ENCODE data around the gene TMEM145.

TMEM145 gene

DNA sequence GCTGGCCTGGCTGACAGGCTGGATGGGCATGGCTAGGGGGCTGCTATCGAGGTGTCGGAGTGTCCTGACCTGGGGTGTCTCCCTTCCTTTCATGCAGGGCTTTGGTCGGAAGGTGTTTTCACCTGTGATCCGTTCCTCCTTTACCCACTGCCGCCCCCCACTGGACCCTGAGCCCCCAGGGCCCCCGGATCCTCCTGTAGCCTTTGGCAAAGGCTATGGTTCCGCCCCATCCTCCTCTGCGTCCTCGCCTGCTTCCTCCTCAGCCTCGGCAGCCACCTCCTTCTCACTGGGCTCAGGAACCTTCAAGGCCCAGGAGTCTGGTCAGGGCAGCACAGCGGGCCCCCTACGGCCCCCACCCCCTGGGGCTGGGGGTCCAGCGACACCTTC lies 23.0 kb upstream of the TMEM145 start:
- no peak for DNase-seq

DNA sequence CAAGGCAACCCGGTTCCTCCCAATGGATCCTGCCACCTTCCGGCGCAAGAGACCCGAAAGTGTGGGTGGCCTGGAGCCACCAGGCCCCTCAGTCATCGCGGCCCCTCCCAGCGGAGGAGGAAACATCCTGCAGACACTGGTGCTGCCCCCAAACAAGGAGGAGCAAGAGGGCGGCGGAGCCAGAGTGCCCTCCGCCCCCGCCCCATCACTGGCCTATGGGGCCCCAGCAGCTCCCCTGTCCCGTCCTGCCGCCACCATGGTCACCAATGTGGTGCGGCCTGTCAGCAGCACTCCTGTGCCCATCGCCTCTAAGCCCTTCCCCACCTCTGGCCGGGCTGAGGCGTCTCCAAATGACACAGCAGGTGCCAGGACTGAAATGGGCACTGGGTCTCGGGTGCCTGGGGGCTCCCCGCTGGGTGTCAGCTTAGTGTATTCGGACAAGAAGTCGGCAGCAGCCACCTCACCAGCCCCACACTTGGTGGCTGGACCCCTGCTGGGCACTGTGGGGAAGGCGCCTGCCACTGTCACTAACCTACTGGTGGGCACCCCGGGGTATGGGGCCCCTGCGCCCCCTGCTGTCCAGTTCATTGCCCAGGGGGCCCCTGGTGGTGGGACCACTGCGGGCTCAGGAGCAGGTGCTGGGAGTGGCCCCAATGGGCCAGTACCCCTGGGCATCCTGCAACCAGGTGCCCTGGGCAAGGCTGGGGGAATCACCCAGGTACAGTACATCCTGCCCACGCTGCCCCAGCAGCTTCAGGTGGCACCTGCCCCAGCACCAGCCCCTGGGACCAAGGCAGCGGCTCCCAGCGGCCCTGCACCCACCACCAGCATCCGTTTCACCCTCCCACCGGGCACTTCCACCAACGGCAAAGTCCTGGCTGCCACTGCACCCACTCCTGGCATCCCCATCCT lies 22.3 kb upstream of the TMEM145 start:
- DNase-seq: no peak

DNA sequence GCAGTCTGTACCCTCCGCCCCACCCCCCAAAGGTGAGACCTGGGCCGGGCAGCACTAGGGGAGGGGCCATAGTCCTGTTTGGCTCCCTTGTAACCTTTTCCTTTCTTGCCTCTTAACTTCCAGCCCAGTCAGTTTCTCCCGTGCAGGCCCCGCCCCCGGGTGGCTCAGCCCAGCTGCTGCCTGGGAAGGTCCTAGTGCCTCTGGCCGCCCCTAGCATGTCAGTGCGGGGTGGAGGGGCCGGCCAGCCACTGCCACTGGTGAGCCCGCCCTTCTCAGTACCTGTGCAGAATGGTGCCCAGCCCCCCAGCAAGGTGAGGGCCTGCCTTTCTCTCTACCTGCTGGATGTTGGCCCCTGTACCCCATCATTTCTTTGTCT lies 21.7 kb upstream of the TMEM145 start:
- no peak for DNase-seq

DNA sequence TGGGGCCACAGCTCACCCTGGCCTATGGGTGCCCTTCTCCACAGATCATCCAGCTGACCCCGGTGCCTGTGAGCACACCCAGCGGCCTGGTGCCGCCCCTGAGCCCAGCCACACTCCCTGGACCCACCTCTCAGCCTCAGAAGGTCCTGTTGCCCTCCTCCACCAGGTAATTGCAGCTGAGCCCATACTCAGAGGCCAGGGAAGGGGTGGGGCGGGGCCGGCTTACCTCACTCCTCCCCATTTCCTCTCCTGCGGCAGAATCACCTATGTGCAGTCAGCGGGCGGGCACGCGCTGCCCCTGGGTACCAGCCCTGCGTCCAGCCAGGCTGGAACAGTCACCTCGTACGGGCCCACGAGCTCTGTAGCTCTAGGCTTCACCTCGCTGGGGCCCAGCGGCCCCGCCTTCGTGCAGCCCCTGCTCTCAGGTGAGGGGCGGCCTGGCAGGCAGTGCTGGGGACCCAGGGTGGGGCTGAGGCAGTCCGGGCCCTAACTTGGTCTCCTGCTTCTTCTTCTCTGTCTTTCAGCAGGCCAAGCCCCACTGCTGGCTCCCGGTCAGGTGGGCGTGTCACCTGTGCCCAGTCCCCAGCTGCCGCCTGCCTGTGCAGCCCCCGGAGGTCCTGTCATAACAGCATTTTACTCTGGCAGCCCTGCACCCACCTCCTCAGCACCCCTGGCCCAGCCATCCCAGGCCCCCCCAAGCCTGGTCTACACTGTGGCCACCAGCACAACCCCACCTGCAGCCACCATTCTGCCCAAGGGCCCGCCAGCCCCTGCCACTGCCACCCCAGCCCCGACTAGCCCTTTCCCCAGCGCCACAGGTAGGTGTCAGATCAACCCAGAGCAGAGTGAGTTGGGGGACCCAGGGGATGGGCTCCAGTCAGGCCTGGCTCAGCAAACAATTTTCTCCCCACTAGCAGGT lies 20.8 kb upstream of the TMEM145 start:
- DNase-seq: no peak

DNA sequence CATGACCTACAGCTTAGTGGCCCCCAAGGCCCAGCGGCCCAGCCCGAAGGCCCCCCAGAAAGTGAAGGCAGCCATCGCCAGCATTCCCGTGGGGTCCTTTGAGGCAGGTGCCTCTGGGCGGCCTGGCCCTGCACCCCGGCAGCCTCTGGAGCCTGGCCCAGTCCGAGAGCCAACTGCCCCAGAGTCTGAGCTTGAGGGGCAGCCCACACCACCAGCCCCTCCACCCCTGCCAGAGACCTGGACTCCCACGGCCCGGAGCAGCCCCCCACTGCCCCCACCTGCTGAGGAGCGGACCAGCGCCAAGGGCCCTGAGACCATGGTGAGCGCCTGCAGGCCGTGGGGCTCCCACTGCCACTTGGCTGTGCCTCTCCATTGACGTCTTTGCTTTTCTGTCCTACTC lies 20.1 kb upstream of the TMEM145 start:
- no peak for DNase-seq

DNA sequence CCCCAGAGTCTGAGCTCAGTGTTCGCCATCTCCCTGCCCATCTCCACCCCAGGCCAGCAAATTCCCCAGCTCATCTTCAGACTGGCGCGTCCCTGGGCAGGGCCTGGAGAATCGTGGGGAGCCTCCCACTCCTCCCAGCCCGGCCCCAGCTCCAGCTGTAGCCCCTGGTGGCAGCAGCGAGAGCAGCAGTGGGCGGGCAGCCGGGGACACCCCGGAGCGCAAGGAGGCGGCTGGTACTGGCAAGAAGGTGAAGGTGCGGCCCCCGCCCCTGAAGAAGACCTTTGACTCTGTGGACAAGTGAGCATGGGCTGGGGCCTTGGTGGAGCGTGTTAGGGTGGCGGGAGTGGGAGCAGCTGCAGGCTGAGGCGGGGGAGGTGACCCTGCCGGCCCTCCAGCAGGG lies 19.6 kb upstream of the TMEM145 start:
- DNase-seq: no peak

DNA sequence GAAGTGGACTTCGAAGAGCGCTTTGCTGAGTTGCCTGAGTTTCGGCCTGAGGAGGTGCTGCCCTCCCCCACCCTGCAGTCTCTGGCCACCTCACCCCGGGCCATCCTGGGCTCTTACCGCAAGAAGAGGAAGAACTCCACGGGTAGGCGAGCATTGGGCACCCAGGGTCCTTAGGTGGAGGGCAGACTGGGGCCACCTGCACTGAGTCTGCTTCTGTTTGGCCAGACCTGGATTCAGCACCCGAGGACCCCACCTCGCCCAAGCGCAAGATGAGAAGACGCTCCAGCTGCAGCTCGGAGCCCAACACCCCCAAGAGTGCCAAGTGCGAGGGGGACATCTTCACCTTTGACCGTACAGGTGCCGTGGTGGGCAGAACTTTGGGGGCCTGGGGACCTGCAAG lies 19.2 kb upstream of the TMEM145 start:
- no peak for DNase-seq

DNA sequence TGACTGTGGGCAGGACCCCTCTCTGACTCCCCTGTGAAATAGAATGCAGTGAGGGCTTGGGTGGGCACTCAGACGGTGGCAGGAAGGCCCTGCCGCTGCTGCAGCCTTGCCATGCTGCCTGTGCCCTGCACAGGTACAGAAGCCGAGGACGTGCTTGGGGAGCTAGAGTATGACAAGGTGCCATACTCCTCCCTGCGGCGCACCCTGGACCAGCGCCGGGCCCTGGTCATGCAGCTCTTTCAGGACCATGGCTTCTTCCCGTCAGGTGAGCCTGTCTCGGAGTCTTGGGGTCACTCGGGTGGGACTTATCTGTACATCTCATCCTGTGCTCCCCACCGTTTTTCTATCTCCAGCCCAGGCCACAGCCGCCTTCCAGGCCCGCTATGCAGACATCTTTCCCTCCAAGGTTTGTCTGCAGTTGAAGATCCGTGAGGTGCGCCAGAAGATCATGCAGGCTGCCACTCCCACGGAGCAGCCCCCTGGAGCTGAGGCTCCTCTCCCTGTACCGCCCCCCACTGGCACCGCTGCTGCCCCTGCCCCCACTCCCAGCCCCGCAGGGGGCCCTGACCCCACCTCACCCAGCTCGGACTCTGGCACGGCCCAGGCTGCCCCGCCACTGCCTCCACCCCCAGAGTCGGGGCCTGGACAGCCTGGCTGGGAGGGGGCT lies 18.5 kb upstream of the TMEM145 start:
- no peak for DNase-seq

DNA sequence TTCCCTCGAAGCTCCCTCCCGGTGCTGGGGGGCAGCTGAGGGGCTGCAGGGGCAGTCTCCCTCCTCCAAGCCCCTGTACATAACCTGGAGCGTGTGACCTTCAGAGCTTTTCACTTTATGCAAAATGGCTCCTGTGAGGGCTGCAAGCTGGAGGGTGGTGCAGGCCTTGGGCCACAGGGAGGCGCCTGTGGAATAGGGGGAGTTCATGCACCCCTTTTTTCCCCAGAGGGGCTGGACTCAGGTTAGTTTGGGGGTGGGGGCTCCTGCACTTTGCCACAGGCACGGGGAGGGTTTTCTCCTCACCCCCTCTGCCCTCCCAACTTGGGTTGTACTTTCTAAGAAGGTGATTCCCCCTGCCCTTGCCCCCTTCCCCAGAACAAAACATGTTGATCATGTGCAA lies 17.8 kb upstream of the TMEM145 start:
- no peak for DNase-seq

DNA sequence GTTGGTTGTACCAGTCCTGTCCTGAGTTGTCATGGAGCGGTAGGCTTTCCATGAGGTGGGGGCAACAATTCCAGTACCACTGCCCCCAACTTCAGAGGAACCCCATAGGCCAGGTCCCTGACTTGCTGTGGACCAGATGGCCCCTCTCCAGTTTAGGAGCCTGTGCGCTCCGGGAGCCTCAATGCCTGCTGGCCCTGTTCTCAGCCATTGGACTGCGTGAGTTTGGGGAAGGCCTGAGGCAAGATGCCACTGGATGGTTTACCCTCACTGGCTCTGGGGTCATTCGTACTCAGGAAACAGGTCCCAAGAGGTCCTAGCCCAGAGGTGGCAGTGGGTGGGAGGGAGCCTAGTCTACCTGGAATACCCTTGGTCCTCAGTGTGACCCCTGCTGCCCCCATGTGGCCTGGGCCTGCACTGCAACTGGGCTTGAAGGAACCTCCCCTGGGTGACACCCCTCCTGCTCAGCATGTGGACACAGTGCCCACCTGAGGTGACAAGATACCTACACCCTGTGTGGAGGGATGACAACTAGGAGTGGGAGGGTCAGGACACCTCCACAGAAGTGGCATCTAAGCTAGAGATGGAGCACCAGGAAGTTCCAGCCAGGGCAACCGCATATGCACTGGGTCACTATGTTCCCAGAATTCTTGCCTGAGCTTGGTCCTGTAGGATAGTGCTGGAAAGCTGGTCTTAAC lies 17.1 kb upstream of the TMEM145 start:
- DNase-seq: peak; percentile 67

DNA sequence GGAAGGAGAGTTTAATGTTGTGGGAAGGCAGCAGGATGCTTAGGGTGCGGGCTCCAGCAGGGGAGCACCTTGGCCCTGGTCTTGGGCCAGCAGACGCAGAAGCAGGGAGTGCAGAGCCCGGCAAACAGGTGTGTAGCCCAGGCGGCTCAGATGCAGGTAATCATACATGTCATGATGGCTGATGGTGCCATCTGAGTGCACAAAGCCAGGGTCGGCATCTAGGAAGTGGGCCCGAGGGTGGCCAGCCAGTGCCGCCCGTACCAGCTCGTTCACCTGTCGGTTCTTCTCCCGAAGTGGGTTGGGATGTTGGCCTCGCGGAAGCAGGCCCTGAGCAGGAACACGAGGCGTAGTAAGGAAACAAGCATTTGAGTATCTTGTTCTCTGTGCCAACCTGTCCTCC lies 16.1 kb upstream of the TMEM145 start:
- DNase-seq: no peak

DNA sequence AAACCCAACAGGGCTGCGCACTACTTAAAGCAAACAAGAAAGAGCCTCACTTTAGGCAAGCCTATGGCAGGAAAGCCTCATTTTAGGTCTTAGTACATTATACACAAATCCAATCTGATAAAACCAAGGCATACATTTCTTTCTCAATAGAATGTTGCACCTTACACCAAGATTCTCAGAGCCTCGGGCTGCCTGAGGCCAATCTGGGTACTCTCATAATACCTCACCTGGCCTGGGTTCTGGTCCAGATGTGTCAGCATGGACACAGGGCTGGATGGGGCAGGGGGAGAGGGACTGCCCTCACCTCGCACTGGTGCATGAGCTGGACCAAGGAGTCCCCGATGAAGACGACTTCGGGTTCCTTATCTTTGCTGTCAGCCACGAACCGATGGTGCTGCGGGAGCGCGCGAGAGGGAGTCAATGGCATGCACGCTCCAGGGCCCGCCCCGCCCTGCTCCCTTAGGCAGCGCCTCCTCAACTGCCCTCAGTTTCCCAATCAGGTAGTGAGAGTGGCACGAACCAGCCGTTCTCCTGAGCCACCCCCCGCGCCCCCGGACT lies 11.4 kb upstream of the TMEM145 start, which contains the start of gene PRR19:
PRR19 (plus strand) TSS at position 487 of the 558 bp plus-strand sequence. CDS start 7,453 bp downstream, outside the sequence.
- no peak for DNase-seq

DNA sequence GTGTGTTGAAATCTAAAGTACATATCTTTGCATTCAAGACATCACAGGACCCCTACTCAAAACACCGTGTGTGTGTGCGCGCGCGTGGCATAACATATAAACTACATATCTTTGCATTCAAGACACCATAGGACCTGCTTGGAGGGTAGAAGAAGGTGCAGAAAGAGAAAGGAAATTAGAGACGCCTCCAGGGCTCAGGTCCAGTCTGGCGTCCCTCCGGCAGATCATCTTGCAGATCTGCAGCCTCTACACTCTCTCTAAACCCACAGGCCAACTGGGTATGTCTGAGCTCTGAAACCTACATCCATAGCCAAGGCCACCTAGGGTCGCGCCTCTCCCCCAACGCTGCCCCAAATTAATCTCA lies 10.0 kb upstream of the TMEM145 start:
- peak; percentile 63 for DNase-seq

DNA sequence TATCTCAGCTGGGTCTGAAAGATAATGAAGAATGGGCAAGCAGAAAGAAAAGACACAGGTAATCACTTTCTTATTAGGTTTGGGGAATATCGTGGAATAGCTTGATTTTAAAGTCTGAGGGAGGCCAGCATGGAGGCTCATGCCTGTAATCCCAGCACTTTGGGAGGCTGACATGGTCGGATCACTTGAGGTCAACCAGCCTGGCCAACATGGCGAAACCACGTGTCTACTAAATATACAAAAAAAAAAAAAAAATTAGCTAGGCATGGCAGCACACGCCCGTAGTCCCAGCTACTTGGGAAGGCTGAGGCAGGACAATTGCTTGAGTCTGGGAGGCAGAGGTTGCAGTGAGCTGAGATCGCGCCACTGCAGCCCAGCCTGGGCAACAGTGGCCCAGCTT lies 9.2 kb upstream of the TMEM145 start:
- no peak for DNase-seq

DNA sequence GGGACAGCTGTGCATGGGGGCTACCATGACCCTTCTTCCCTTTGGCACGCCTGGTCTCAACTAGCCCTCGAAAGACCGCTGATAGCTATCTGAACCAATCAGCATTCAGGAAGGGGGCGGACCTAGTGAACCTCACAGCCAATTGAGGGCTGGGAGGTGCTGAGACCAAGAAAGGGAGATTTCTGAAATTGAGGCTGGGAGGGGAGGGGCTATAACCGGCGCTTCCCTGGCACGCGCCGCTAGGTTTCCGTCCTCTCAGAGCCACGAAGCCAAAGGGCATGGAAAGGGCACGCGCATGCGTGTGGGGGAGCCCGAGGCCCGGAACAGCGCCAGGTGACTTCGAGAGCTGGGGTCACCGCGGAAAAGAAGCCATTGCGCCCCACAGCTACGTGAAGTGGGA lies 6.5 kb upstream of the TMEM145 start:
- DNase-seq: no peak

DNA sequence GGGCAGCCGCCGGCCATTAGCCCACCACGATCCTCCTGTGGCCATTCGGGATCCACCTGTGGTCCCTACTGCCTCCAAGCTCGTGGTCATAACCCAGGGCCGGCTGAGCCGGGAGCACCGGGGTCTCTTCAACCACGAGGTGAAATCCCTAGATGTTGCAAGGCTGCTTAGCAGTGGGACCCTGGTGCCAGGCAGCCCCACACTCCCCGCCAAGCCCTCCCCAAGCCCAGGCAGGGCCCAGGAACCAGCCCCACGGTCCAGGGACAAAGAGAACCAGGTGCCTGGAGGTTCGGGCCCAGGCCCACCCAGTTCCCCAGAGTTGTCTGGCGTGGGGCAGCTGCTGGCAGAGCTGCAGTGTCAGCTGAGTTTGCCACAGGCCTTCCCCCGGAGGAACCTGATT lies 3.4 kb upstream of the TMEM145 start:
- DNase-seq: no peak

DNA sequence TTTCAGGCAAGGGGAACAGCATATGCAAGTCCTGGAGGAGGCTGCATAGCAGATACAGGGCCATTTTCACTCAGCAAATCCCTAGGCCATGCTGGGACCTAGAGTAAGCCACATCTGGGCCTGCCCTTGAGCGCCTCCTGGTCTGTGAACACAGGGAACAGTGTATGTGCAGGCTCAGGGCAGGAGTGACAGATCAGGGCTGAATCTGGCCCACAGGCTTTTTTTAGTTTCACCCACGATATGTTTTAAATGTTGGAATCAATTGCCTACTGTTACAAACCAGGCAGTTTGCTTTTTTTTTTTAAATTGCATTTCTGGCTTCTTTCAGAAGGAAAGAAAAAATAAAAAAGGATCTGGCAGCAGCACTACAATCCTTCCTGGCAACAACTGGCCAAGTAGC lies 1.5 kb upstream of the TMEM145 start:
- no peak for DNase-seq

DNA sequence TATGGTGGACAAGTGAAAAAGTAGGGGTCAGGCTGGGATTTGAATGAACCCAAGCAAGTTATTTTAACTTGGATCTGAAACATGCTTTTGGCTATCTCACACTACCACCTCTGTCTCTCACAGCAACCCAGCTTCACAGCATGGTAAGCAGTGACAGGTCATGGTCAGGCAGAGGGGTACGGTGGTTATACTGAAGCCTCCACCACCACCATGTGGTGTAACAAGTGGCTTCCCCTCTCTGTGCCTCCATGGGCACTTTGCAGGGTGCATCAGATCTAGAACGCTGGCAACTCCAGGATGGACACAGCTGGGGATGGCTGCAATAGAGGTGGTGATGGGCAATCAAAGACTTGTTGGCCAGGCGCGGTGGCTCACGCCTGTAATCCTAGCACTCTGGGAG lies 739 bp upstream of the TMEM145 start:
- no peak for DNase-seq

DNA sequence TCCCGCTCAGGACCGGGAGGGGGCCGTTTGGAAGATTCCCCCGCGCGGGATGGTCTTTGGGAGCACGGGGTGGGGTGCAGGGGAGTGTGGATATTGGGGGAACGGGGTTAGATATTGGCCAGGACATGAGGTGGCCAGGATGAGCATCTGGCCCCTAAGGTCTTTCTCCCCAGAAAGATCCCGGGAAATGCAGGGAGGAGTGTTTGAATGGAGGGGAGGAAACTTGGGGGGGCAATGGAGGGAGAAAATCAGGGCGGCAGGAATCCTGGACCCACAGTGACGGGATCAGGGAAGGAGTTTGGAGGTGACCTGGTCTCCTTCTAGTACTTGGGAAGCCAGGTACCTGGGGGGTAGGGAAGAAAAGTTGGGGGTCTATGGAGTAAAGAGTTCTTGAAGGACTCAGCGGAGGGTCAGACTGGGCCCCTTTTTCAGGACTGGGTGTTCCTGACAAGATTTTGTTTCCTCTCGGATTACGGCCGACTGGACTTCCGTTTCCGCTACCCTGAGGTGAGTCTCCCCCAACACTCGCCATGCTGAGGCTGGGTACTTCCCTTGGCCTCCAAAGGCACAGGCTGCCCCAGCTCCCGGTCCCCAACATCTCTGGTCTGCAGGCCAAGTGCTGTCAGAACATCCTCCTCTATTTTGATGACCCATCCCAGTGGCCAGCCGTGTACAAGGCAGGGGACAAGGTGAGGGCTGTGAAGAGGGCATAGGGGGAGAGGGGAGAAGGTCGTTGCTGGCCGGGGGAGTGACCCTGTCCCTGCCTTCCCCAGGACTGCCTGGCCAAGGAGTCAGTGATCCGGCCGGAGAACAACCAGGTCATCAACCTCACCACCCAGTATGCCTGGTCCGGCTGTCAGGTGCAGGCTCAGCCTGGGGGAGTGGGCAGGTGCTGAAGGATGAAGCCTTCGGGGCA lies 989 bp downstream of the TMEM145 start:
- no peak for DNase-seq

DNA sequence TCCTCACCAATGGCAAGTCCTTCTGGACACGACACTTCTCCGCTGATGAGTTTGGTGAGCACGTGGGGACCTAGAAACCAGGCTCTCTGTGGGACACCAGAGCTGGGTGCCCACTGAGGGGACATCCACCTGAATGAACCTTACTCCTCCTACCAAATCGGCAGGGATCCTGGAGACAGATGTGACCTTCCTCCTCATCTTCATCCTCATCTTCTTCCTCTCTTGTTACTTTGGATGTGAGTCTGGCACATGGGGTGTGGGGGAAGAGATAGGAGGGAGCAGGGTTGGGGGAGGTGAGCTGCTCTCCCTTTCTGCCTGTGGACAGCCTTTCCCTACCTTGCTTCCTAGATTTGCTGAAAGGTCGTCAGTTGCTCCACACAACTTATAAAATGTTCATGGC lies 1.9 kb downstream of the TMEM145 start:
- no peak for DNase-seq

Data from NCI-H2029 treated with DMSO at 0.1 percent for 48 hours (cell line).